ENCODE data around the gene ZSWIM6.
"Not testable (repeated sequence)": the region's sequence is repeated elsewhere in the genome, so short reads cannot be mapped to it uniquely, and the experiment has no call there.

- TF ChIP-seq CTCF (IDR thresholded peaks at IDR 0.05); TCF7L2 (IDR thresholded peaks at IDR 0.05; ENCODE audit: low read depth, low read length); REST (IDR thresholded peaks at IDR 0.05; ENCODE audit: insufficient read depth in 1 of 2, low read depth in 2 of 2, low read length in 1 of 2); SIN3A (IDR thresholded peaks at IDR 0.05; ENCODE audit: borderline replicate concordance, insufficient read depth, low read depth, low read length): not testable (repeated sequence)
These were observed 74.4 kb downstream of the ZSWIM6 start for GRCh38 chr5:61406497-61406896.
